ENCODE results near the gene SLC6A11. TPM values are rescaled to one million over a fixed set of nuclear protein-coding genes. Genes with fewer than 3 reads are reported as not detected.

The SLC6A11 gene
- polyA plus RNA-seq, 3 donors, result 0.08 to 0.31 (median 0.16) TPM

GRCh38 chr3:10788451-10788850, 27.6 kb upstream of the SLC6A11 start:
- no peak for DNase-seq

GRCh38 chr3:10790713-10791112, 25.3 kb upstream of the SLC6A11 start:
- DNase-seq, result no peak

GRCh38 chr3:10792208-10792607, 23.8 kb upstream of the SLC6A11 start:
- DNase-seq, result no peak

GRCh38 chr3:10798600-10799367, 17.2 kb upstream of the SLC6A11 start:
- no peak for DNase-seq

- no peak for DNase-seq
Measured at GRCh38 chr3:10804183-10804648, 11.8 kb upstream of the SLC6A11 start.

GRCh38 chr3:10806006-10806405, 10.0 kb upstream of the SLC6A11 start:
- no peak for DNase-seq

- DNase-seq, result no peak
Measured at GRCh38 chr3:10808130-10808735, 7.8 kb upstream of the SLC6A11 start.

GRCh38 chr3:10808974-10809373, 7.1 kb upstream of the SLC6A11 start:
- no peak for DNase-seq

- no peak for DNase-seq
Measured at GRCh38 chr3:10810376-10810775, 5.7 kb upstream of the SLC6A11 start.

GRCh38 chr3:10813425-10813824, 2.6 kb upstream of the SLC6A11 start:
- DNase-seq, result no peak

- no peak for DNase-seq
Measured at GRCh38 chr3:10814623-10815022, 1.4 kb upstream of the SLC6A11 start.

- no peak for DNase-seq
Measured at GRCh38 chr3:10815487-10815886, 541 bp upstream of the SLC6A11 start.

GRCh38 chr3:10816863-10817253, 830 bp downstream of the SLC6A11 start:
- DNase-seq, result no peak

- no peak for DNase-seq
Measured at GRCh38 chr3:10817506-10817905, 1.5 kb downstream of the SLC6A11 start.

GRCh38 chr3:10822055-10822454, 6.0 kb downstream of the SLC6A11 start:
- no peak for DNase-seq

- DNase-seq, result no peak
Measured at GRCh38 chr3:10822708-10823515, 6.9 kb downstream of the SLC6A11 start.

GRCh38 chr3:10823516-10823818, 7.4 kb downstream of the SLC6A11 start:
- no peak for DNase-seq

- no peak for DNase-seq
Measured at GRCh38 chr3:10824468-10824867, 8.4 kb downstream of the SLC6A11 start.

- DNase-seq, result no peak
Measured at GRCh38 chr3:10833855-10834414, 17.9 kb downstream of the SLC6A11 start.

GRCh38 chr3:10834951-10835350, 18.9 kb downstream of the SLC6A11 start:
- DNase-seq, result no peak

- no peak for DNase-seq
Measured at GRCh38 chr3:10835406-10835805, 19.4 kb downstream of the SLC6A11 start.

- no peak for DNase-seq
Measured at GRCh38 chr3:10836676-10837075, 20.6 kb downstream of the SLC6A11 start.

- no peak for DNase-seq
Measured at GRCh38 chr3:10837849-10838248, 21.8 kb downstream of the SLC6A11 start.

All from renal pelvis (tissue), 4 donors.